Neutrophil (primary cell): ENCODE data around the gene EML6.

Experiments used
- H3K27ac ChIP-seq: fragments of 200-600 bp; sonication (generic); 2 replicates; pipeline ENCODE4 v1.5.1; 2016; ENCODE audit warnings: mild to moderate bottlenecking, moderate library complexity
- H3K27me3 ChIP-seq: fragments of 200-600 bp; sonication (generic); 2 replicates; pipeline ENCODE4 v1.6.0; 2016; ENCODE audit warnings: mild to moderate bottlenecking
- H3K36me3 ChIP-seq: fragments of 200-600 bp; sonication (generic); 2 replicates; pipeline ENCODE4 v1.5.1; 2017
- H3K4me1 ChIP-seq, 2 experiments: fragments of 200-600 bp in 1 of 2; sonication (generic) in 1 of 2; 1 replicate in 1 of 2; 2 replicates in 1 of 2; pipeline versions ENCODE4 v1.5.1 to v1.6.1; 2013 to 2016; ENCODE audit warnings: low read depth in 1 of 2, low read length in 1 of 2, mild to moderate bottlenecking in 1 of 2, moderate library complexity in 1 of 2; ENCODE audit not compliant: control insufficient read depth in 1 of 2, insufficient read depth in 1 of 2
- H3K4me3 ChIP-seq, 2 experiments: fragments of 200-600 bp in 1 of 2; sonication (generic) in 1 of 2; 1 replicate in 1 of 2; 2 replicates in 1 of 2; pipeline ENCODE4 v1.5.1; 2013 to 2016; ENCODE audit warnings: low read depth in 1 of 2, low read length in 1 of 2, mild to moderate bottlenecking in 1 of 2, moderate library complexity in 1 of 2
- H3K9me3 ChIP-seq: fragments of 200-600 bp; sonication (generic); 2 replicates; pipeline ENCODE4 v1.5.1; 2016
- TF ChIP-seq, protein P1 (sequence below): fragments of 200-600 bp; sonication (generic); IDR thresholded peaks from 2 replicates; pipeline ENCODE4 v1.5.1; 2016; ENCODE audit warnings: antibody characterized with exemption

The EML6 gene

DNA sequence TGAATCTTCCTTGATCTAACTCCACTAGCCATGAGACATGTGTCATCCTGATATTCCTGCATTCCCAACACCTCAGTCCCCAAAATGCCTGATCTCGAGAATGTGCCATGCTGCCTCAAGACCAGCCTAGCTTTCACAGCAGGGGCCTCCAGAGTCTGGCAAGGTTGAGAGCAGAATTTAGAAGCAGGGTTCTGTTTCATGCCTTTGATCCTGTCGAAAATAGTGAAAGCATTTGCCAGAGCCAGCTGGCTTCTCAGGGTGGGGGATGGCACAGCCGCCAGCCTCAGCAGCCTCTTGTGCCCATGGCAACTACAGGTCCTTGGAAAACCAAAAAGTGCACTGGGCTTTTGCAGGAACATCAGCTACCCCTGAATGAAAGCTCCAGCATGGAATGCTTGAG is 183.3 kb downstream of the EML6 start:
- H3K36me3 ChIP-seq = no peaks in the 10 kb centered on the region
- no peak overlapping the region for H3K4me3 ChIP-seq
- no peaks in the 10 kb centered on the region for H3K4me1 ChIP-seq
- H3K27ac ChIP-seq = no peak overlapping the region
- no peaks in the 10 kb centered on the region for H3K9me3 ChIP-seq
- no peaks in the 10 kb centered on the region for H3K27me3 ChIP-seq
- TF ChIP-seq, protein P1, sequence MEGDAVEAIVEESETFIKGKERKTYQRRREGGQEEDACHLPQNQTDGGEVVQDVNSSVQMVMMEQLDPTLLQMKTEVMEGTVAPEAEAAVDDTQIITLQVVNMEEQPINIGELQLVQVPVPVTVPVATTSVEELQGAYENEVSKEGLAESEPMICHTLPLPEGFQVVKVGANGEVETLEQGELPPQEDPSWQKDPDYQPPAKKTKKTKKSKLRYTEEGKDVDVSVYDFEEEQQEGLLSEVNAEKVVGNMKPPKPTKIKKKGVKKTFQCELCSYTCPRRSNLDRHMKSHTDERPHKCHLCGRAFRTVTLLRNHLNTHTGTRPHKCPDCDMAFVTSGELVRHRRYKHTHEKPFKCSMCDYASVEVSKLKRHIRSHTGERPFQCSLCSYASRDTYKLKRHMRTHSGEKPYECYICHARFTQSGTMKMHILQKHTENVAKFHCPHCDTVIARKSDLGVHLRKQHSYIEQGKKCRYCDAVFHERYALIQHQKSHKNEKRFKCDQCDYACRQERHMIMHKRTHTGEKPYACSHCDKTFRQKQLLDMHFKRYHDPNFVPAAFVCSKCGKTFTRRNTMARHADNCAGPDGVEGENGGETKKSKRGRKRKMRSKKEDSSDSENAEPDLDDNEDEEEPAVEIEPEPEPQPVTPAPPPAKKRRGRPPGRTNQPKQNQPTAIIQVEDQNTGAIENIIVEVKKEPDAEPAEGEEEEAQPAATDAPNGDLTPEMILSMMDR = no peak

DNA sequence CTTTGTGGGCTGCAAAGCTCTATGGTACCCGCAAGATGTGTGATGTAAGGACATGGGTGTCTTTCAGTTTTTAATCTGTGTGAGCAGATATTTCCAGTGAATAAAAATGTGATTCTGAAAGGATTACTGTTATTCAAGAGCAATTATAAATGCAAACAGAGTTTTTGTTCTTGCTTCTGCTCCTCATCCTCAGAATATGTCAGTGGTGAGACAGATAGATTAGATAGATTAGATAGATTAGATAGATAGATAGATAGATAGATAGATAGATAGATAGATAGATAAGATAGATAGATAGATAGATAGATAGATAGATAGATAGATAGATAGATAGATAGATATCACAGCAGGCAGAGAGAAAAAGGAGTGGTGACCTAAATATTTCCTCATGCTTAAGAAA is 184.2 kb downstream of the EML6 start:
- TF ChIP-seq, protein P1 = no peak
- H3K36me3 ChIP-seq = no peaks in the 10 kb centered on the region
- H3K9me3 ChIP-seq = no peaks in the 10 kb centered on the region
- H3K27me3 ChIP-seq = no peaks in the 10 kb centered on the region
- no peaks in the 10 kb centered on the region for H3K4me1 ChIP-seq
- H3K27ac ChIP-seq = no peak overlapping the region
- no peak overlapping the region for H3K4me3 ChIP-seq

DNA sequence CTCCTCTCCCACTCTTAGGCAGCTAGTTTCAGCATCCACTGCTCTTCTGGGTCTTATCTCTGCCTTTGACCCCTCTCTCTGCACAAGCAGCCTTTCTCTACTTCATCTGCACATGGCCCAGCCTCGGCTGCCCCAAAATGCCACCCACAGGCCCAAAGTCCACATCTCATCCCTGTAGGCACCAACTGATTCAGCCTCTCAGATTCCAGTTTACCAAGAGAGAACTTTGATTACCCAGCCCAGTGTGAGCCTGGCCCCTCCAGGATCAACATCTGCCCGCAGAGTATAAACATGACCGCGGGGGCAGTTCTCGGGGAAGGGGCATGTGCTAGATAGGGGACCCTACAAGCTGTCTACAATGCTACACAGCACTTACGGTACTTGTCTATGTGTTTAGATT is 185.1 kb downstream of the EML6 start:
- no peaks in the 10 kb centered on the region for H3K36me3 ChIP-seq
- TF ChIP-seq, protein P1 = no peak

DNA sequence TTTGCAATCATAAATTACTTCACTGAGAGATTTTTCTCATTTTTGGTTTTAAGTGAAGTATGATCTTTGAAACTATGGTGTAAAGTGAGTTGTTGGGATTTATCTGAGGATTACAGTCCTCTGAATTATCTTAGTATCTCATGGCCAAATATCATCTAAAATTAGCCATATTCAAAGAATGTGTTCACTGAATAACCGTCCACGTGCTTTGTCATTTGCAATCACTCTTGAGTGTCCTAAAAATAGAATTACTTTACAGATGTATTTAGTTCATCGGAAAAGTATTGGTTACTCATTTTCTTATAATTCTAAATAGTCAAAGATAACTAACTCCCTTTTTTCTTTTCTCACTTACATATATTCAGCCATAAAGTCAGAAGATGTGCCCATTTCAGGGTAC is 185.5 kb downstream of the EML6 start:
- Histone ChIP-seq H3K9me3 (no peaks in the 10 kb centered on the region), H3K4me3 (no peak overlapping the region)
- TF ChIP-seq, protein P1 = no peak

More for the DNA sequence above, 185.1 kb downstream of the EML6 start:
- Histone ChIP-seq H3K4me1 (no peaks in the 10 kb centered on the region), H3K27me3 (no peaks in the 10 kb centered on the region), H3K27ac (no peak overlapping the region), H3K4me3 (no peak overlapping the region), H3K9me3 (no peaks in the 10 kb centered on the region)

DNA sequence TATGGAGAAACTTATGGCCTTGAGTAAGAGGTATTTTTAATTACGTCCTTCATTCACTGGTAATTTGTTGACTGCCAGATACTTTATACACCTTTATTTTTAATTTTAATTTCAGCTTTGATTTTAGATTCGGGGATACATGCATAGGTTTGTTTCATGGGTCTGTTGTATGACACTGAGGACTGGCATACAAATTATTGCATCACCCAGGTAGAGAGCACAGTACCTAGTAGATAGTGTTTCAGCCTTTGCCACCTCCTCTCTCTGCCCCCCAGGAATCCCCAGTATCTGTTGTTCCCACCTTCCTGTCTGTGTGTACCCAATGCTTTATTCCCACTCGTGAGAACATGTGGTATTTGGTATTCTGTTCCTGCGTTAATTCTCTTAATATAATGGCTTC is 188.8 kb downstream of the EML6 start:
- no peaks in the 10 kb centered on the region for H3K27me3 ChIP-seq
- H3K27ac ChIP-seq = no peak overlapping the region
- no peak overlapping the region for H3K4me3 ChIP-seq
- H3K4me1 ChIP-seq = no peaks in the 10 kb centered on the region
- no peaks in the 10 kb centered on the region for H3K9me3 ChIP-seq
- H3K36me3 ChIP-seq = no peaks in the 10 kb centered on the region
- TF ChIP-seq, protein P1 = no peak

More for the DNA sequence above, 185.5 kb downstream of the EML6 start:
- no peaks in the 10 kb centered on the region for H3K4me1 ChIP-seq
- H3K27me3 ChIP-seq = no peaks in the 10 kb centered on the region
- no peak overlapping the region for H3K27ac ChIP-seq
- no peaks in the 10 kb centered on the region for H3K36me3 ChIP-seq

DNA sequence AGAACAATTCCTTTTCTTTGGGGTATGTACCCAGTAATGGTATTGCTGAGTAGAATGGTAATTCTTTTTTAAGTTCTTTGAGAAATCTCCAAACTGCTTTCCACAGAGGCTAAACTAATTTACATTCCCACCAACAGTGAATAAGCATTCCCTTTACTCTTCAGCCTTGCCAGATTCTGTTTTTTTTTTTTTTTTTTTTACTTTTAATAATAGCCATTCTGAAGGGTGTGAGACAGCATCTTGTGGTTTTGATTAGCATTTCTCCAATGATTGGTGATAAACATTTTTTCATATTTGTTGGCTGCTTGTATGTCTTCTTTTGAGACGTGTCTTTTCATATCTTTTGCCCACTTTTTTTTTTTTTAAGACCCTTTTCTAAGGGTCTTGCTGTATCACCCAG is 189.4 kb downstream of the EML6 start:
- Histone ChIP-seq H3K27me3 (no peaks in the 10 kb centered on the region), H3K27ac (no peak overlapping the region), H3K36me3 (no peaks in the 10 kb centered on the region), H3K4me1 (no peaks in the 10 kb centered on the region), H3K4me3 (no peak overlapping the region), H3K9me3 (no peaks in the 10 kb centered on the region)
- TF ChIP-seq, protein P1 = no peak
